Measurements from ENCODE around the gene RPS25.
"Not testable (repeated sequence)": the region's sequence is repeated elsewhere in the genome, so short reads cannot be mapped to it uniquely, and the experiment has no call there.

The RPS25 gene

GRCh38 chr11:119034813-119035212 is 16.7 kb upstream of the RPS25 start:
- Histone ChIP-seq H3K18ac (ENCODE audit: low read length) (no peak overlapping the region), H4K5ac (ENCODE audit: low read length) (no peak overlapping the region), H3K27ac (ENCODE audit: low read depth, low read length) (no peak overlapping the region), H3K36me3 (ENCODE audit: control insufficient read depth, insufficient read depth, low read length) (no peaks in the 10 kb centered on the region), H3K4ac (ENCODE audit: low read depth, low read length) (no peak overlapping the region), H4K8ac (ENCODE audit: low read depth, low read length) (no peak overlapping the region), H3K79me2 (ENCODE audit: control insufficient read depth, insufficient read depth, low read length) (no peaks in the 10 kb centered on the region), H3K9ac (ENCODE audit: low read length) (no peak overlapping the region), H3K4me2 (ENCODE audit: low read length) (no peak overlapping the region), H3K4me3 (ENCODE audit: low read length) (no peak overlapping the region), H2BK5ac (ENCODE audit: low read length) (no peak overlapping the region), H3K4me1 (ENCODE audit: control insufficient read depth, low read depth, low read length) (no peaks in the 10 kb centered on the region), H3K27me3 (ENCODE audit: insufficient read depth, low read length, poor library complexity) (no peaks in the 10 kb centered on the region), H3K79me1 (ENCODE audit: low read length) (no peaks in the 10 kb centered on the region), H2BK15ac (replicated peaks; ENCODE audit: low read depth) (no peak overlapping the region), H3K56ac (ENCODE audit: low read length) (no peak overlapping the region), H3K23ac (ENCODE audit: low read length) (no peak overlapping the region), H2AK5ac (ENCODE audit: low read length) (no peak overlapping the region), H2BK120ac (ENCODE audit: low read depth, low read length) (no peak overlapping the region)
- WGBS (ENCODE audit: extremely low coverage, insufficient coverage, low lambda C conversion rate), result no CpG with 5 or more reads among the region's 3 CpGs
- no peak for DNase-seq

GRCh38 chr11:119033421-119033820 is 15.3 kb upstream of the RPS25 start:
- not testable (repeated sequence) for H3K27ac ChIP-seq (ENCODE audit: low read depth, low read length); H2BK120ac ChIP-seq (ENCODE audit: low read depth, low read length); H3K79me2 ChIP-seq (ENCODE audit: control insufficient read depth, insufficient read depth, low read length); H3K56ac ChIP-seq (ENCODE audit: low read length); H3K9ac ChIP-seq (ENCODE audit: low read length); H3K4me1 ChIP-seq (ENCODE audit: control insufficient read depth, low read depth, low read length); H2BK5ac ChIP-seq (ENCODE audit: low read length); H3K18ac ChIP-seq (ENCODE audit: low read length); H3K27me3 ChIP-seq (ENCODE audit: insufficient read depth, low read length, poor library complexity); DNase-seq; H3K23ac ChIP-seq (ENCODE audit: low read length); H2BK15ac ChIP-seq (replicated peaks; ENCODE audit: low read depth); H4K8ac ChIP-seq (ENCODE audit: low read depth, low read length); H3K79me1 ChIP-seq (ENCODE audit: low read length); H3K4ac ChIP-seq (ENCODE audit: low read depth, low read length); H3K36me3 ChIP-seq (ENCODE audit: control insufficient read depth, insufficient read depth, low read length); H4K5ac ChIP-seq (ENCODE audit: low read length); H3K4me3 ChIP-seq (ENCODE audit: low read length); H3K4me2 ChIP-seq (ENCODE audit: low read length); H2AK5ac ChIP-seq (ENCODE audit: low read length)
- WGBS (ENCODE audit: extremely low coverage, insufficient coverage, low lambda C conversion rate), result no CpG with 5 or more reads among the region's 10 CpGs

- Histone ChIP-seq H4K5ac (ENCODE audit: low read length) (no peak overlapping the region), H3K79me2 (ENCODE audit: control insufficient read depth, insufficient read depth, low read length) (no peaks in the 10 kb centered on the region), H3K4ac (ENCODE audit: low read depth, low read length) (no peak overlapping the region), H3K79me1 (ENCODE audit: low read length) (peaks cover 11% of the 10 kb centered on the region), H3K9ac (ENCODE audit: low read length) (no peak overlapping the region), H3K4me3 (ENCODE audit: low read length) (no peak overlapping the region), H3K56ac (ENCODE audit: low read length) (peak overlapping the region; percentile 39), H3K23ac (ENCODE audit: low read length) (no peak overlapping the region), H2BK5ac (ENCODE audit: low read length) (no peak overlapping the region), H3K36me3 (ENCODE audit: control insufficient read depth, insufficient read depth, low read length) (no peaks in the 10 kb centered on the region), H2BK15ac (replicated peaks; ENCODE audit: low read depth) (no peak overlapping the region), H2AK5ac (ENCODE audit: low read length) (no peak overlapping the region), H3K4me2 (ENCODE audit: low read length) (no peak overlapping the region), H3K4me1 (ENCODE audit: control insufficient read depth, low read depth, low read length) (peaks cover 11% of the 10 kb centered on the region), H4K8ac (ENCODE audit: low read depth, low read length) (no peak overlapping the region), H3K27ac (ENCODE audit: low read depth, low read length) (no peak overlapping the region), H3K18ac (ENCODE audit: low read length) (no peak overlapping the region), H2BK120ac (ENCODE audit: low read depth, low read length) (no peak overlapping the region), H3K27me3 (ENCODE audit: insufficient read depth, low read length, poor library complexity) (no peaks in the 10 kb centered on the region)
- no CpG with 5 or more reads among the region's 9 CpGs for WGBS (ENCODE audit: extremely low coverage, insufficient coverage, low lambda C conversion rate)
- no peak for DNase-seq
These were observed 13.8 kb upstream of the RPS25 start for GRCh38 chr11:119031912-119032280.

GRCh38 chr11:119030329-119031047 is 12.3 kb upstream of the RPS25 start, which contains the start of gene SLC37A4:
SLC37A4 (minus strand) TSS chr11:119030877.
- Histone ChIP-seq H2BK120ac (ENCODE audit: low read depth, low read length) (no peak within 1 kb of the TSS), H4K5ac (ENCODE audit: low read length) (no peak within 1 kb of the TSS), H4K8ac (ENCODE audit: low read depth, low read length) (no peak within 1 kb of the TSS), H3K4me2 (ENCODE audit: low read length) (peak within 1 kb of the TSS; percentile 65), H3K79me1 (ENCODE audit: low read length) (peaks cover 11% of the 10 kb centered on the region), H2BK15ac (replicated peaks; ENCODE audit: low read depth) (no peak within 1 kb of the TSS), H2AK5ac (ENCODE audit: low read length) (no peak within 1 kb of the TSS), H2BK5ac (ENCODE audit: low read length) (peak within 1 kb of the TSS; percentile 37), H3K27me3 (ENCODE audit: insufficient read depth, low read length, poor library complexity) (no peaks in the 10 kb centered on the region), H3K4me1 (ENCODE audit: control insufficient read depth, low read depth, low read length) (peaks cover 11% of the 10 kb centered on the region), H3K79me2 (ENCODE audit: control insufficient read depth, insufficient read depth, low read length) (no peaks in the 10 kb centered on the region), H3K18ac (ENCODE audit: low read length) (peak within 1 kb of the TSS; percentile 81), H3K4ac (ENCODE audit: low read depth, low read length) (peak within 1 kb of the TSS; percentile 82), H3K9ac (ENCODE audit: low read length) (peak within 1 kb of the TSS; percentile 83), H3K23ac (ENCODE audit: low read length) (no peak within 1 kb of the TSS), H3K27ac (ENCODE audit: low read depth, low read length) (no peak within 1 kb of the TSS), H3K56ac (ENCODE audit: low read length) (peak within 1 kb of the TSS; percentile 94), H3K4me3 (ENCODE audit: low read length) (peak within 1 kb of the TSS; percentile 59), H3K36me3 (ENCODE audit: control insufficient read depth, insufficient read depth, low read length) (no peaks in the 10 kb centered on the region)
- WGBS (ENCODE audit: extremely low coverage, insufficient coverage, low lambda C conversion rate), result no CpG with 5 or more reads among the region's 67 CpGs
- peak; percentile 99 for DNase-seq

- DNase-seq, result no peak
- Histone ChIP-seq H3K23ac (ENCODE audit: low read length) (no peak overlapping the region), H2BK5ac (ENCODE audit: low read length) (no peak overlapping the region), H3K9ac (ENCODE audit: low read length) (peak overlapping the region; percentile 83), H3K79me1 (ENCODE audit: low read length) (peaks cover 11% of the 10 kb centered on the region), H3K4me3 (ENCODE audit: low read length) (peak overlapping the region; percentile 59), H3K4me1 (ENCODE audit: control insufficient read depth, low read depth, low read length) (peaks cover 11% of the 10 kb centered on the region), H3K18ac (ENCODE audit: low read length) (peak overlapping the region; percentile 81), H3K4me2 (ENCODE audit: low read length) (peak overlapping the region; percentile 65), H3K36me3 (ENCODE audit: control insufficient read depth, insufficient read depth, low read length) (peaks cover 2% of the 10 kb centered on the region), H3K79me2 (ENCODE audit: control insufficient read depth, insufficient read depth, low read length) (no peaks in the 10 kb centered on the region), H2AK5ac (ENCODE audit: low read length) (no peak overlapping the region), H3K27ac (ENCODE audit: low read depth, low read length) (no peak overlapping the region), H3K27me3 (ENCODE audit: insufficient read depth, low read length, poor library complexity) (no peaks in the 10 kb centered on the region), H2BK120ac (ENCODE audit: low read depth, low read length) (no peak overlapping the region), H4K5ac (ENCODE audit: low read length) (no peak overlapping the region), H3K56ac (ENCODE audit: low read length) (peak overlapping the region; percentile 94), H3K4ac (ENCODE audit: low read depth, low read length) (peak overlapping the region; percentile 46), H4K8ac (ENCODE audit: low read depth, low read length) (no peak overlapping the region), H2BK15ac (replicated peaks; ENCODE audit: low read depth) (no peak overlapping the region)
- WGBS (ENCODE audit: extremely low coverage, insufficient coverage, low lambda C conversion rate), result no CpG with 5 or more reads among the region's 13 CpGs
These were observed 11.8 kb upstream of the RPS25 start for GRCh38 chr11:119030029-119030328.
